HG03066 (cell line): ENCODE measurements around the gene ARFRP1.

Experiments used
- ATAC-seq: cut with Tn5 transposase; IDR thresholded peaks from one replicate; pipeline ENCODE4 v1.9.1; 2021; ENCODE audit warnings: low read depth; ENCODE audit not compliant: unreplicated experiment

The ARFRP1 gene

DNA sequence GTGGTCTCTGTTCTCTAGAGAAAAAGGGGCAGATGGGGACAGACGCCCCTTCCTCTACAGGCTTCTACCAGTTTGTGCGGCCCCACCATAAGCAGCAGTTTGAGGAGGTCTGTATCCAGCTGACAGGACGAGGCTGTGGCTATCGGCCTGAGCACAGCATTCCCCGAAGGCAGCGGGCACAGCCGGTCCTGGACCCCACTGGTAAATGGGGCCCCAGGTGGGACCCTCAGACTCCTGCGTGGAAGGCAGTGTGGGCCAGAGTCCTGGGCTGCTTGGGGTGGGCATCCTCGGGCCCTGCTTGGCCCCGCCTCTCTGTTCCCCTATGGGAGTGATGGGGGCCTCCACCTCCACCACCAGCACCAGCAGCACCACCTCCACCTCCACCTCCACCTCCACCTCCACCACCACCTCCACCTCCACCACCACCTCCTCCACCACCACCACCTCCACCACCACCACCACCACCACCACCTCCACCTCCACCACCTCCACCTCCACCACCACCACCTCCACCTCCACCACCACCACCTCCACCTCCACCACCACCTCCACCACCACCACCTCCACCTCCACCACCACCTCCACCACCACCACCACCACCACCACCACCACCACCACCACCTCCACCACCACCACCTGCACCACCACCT lies 14.6 kb downstream of the ARFRP1 start:
- ATAC-seq, result no peak

- no peak for ATAC-seq
These were observed 15.2 kb downstream of the ARFRP1 start for GRCh38 chr20:63692436-63693082.

GRCh38 chr20:63691711-63692435 lies 15.9 kb downstream of the ARFRP1 start:
- ATAC-seq, result no peak

DNA sequence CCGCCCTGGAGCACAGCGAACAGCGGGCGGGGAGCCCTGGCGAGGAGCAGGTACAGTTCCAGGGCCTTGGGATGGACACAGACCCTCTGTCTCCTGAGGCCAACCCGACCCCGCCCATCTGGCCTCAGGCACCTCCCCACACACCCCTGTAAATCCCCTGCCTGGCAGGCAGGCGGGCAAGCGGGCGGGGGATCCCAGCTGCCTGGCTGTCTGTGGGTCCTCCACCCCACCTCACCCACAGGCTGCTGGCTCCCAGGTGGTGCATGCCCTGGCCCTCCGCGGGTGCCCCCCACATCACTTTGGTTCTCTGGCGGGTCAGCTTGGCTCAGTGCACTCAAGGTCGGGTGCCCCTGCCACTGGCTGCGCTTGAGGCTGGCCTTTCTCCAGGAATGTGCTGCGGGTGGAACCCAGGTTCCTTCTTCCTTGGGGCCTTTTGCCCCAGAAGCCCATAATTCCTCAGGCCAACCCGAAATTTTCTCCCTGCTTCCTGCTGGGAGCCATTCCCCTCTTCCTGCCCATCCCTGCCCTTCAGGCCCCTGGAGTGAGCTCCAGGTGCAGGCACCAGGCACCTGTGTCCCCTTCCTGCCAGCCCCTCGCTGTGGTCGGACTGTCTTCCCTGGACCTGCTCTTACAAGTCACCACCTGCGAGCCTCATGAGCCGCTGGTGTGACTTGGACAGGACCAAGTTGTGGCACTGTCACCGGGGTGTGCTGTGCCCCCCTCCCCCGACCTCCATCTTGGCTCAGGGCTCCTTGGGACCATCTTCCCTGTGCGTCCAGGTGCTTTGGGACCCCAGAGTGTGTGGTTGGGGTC lies 16.7 kb downstream of the ARFRP1 start:
- ATAC-seq, result no peak

- no peak for ATAC-seq
These were observed 17.5 kb downstream of the ARFRP1 start for GRCh38 chr20:63690003-63690897.

- ATAC-seq, result no peak
These were observed 18.5 kb downstream of the ARFRP1 start for GRCh38 chr20:63689046-63690002.

- ATAC-seq, result no peak
These were observed 19.3 kb downstream of the ARFRP1 start for GRCh38 chr20:63688228-63689045.

- no peak for ATAC-seq
These were observed 20.2 kb downstream of the ARFRP1 start for GRCh38 chr20:63687419-63688178.

DNA sequence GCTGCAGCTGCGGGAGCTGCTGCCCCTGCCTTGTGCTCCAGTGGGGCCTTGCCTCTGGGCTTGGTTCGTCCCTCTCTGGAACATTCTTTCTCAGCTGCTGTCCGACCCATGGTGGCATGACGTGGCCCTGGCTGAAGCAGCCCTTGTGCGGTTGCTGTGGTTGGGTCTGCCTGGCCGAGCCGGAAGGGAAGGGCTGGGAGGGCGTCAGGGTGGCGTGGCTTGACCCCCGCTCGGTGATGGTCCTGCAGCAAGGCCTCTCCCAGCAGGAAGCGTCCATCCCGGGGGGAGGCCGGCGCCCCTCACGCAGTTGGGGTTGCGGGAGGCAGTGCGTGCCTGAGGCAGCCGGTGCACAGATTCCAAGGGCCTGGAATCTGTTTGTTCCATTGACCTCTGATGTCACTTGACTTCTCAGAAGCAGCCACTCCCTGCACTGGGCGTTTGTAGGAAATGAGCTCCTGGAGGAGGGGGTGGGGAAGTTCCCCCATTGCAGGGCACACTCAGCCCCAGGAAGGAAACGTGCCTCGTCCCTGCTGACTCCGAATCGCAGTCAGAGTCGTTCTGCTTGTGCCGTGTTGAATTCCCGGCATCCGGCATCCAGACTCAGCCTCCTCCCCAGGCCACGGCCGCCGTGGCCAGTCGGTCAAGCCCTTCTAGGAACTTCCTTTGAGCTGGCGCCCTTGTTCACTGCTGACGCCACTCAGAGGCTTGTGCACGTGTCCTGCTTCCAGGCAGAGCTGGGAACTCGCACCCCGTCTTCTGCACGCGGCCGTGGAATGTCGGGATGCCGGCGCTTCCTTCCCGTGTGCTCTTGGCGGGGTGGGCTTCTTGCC lies 21.1 kb downstream of the ARFRP1 start:
- no peak for ATAC-seq

GRCh38 chr20:63686094-63686491 lies 21.7 kb downstream of the ARFRP1 start:
- ATAC-seq, result no peak

GRCh38 chr20:63685269-63686026 lies 22.3 kb downstream of the ARFRP1 start:
- ATAC-seq, result no peak

- no peak for ATAC-seq
These were observed 25.2 kb downstream of the ARFRP1 start for GRCh38 chr20:63682384-63683139.

DNA sequence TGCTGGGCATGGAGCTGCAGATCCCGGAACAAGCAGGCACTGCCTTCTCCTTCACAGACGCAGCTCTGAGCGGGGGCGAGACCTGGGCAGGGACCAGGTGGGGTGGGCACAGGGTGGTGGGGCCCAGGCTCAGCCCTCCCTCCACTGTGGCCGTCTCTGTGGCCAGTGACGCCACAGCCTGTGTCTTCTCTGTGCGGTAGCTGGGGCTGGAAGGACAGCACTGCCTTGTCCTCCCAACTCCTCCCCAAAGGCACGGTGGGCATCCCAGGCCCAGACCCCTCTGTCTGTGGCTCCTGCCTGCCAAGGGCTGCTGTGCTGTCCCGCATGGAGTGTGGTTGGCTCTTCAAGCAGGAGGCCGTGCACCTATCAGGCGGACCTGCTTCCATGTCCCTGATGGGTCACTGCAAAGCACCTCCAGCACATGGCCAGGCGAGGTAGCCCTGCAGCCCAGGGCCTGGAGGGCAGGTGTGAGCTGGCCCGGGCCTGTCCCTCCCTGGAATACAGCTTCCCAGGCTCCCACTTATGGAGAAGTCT lies 26.1 kb downstream of the ARFRP1 start:
- no peak for ATAC-seq

- no peak for ATAC-seq
These were observed 26.7 kb downstream of the ARFRP1 start for GRCh38 chr20:63680857-63681608.
